Activated naive CD4-positive, alpha-beta T cell treated with anti-CD3 and anti-CD28 coated beads, Interleukin-2, amount 10 ng/mL, durations not matched to agents 7 days and 5 days (primary cell): ENCODE measurements around the gene HEXA.
A peak's percentile ranks its signal among the peaks of the same experiment; 100 is the strongest.

Experiments used
- CTCF ChIA-PET: fragments of 350-600 bp; sonication (Branson Sonifier 250); formaldehyde crosslinking; loops from one replicate; lab custom pipeline; 2021; ENCODE audit warnings: antibody characterized with exemption; lab: Charles Lee
- DNase-seq: peaks from one replicate; pipeline ENCODE4 v3.0.0-alpha.2; 2020
- H3K27ac Mint-ChIP-seq: one replicate; pipeline ENCODE4 v1.8.0; 2021; ENCODE audit warnings: mild to moderate bottlenecking, moderate library complexity, mixed read lengths
- H3K27me3 Mint-ChIP-seq: one replicate; pipeline ENCODE4 v1.8.0; 2021; ENCODE audit warnings: mild to moderate bottlenecking, mixed read lengths
- H3K36me3 Mint-ChIP-seq: one replicate; pipeline ENCODE4 v1.8.0; 2021; ENCODE audit warnings: mixed read lengths
- H3K4me1 Mint-ChIP-seq: one replicate; pipeline ENCODE4 v1.8.0; 2021; ENCODE audit warnings: mixed read lengths
- H3K4me3 Mint-ChIP-seq: one replicate; pipeline ENCODE4 v1.8.0; 2021; ENCODE audit warnings: mild to moderate bottlenecking, moderate library complexity, mixed read lengths
- H3K9me3 Mint-ChIP-seq: one replicate; pipeline ENCODE4 v1.8.0; 2021; ENCODE audit warnings: mixed read lengths

HEXA gene

DNA sequence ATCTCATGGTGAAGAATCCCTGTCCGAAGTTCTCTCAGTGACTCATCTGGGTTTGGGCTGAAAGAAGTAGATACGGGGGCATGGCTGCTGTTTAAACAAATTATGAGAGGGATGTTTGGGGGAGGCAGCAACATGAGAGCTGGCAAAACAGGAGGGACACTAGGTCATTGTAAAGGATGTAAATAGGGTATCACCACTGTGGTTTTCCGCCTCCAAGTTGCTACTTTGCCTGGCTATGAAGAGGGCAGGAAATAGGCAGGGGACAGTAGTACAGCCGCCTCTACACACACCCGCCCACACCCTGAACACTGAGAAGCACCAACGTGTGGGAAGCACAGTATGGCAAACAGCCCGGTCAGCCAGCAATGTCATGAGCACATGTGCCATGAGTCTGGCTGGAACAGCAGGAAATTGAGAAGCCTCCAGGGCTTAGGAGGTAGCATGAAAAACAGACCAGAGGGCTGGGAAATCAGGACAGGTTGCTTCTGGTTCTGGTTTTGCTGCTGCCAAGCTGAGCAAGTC is 17.1 kb downstream of the HEXA start:
- H3K36me3 Mint-ChIP-seq = peaks cover 8% of the 10 kb centered on the region
- peaks cover 7% of the 10 kb centered on the region for H3K4me1 Mint-ChIP-seq
- no peak overlapping the region for H3K4me3 Mint-ChIP-seq
- CTCF ChIA-PET = no interaction called here
- H3K9me3 Mint-ChIP-seq = no peaks in the 10 kb centered on the region
- H3K27me3 Mint-ChIP-seq = no peaks in the 10 kb centered on the region
- DNase-seq = no peak
- H3K27ac Mint-ChIP-seq = no peak overlapping the region

GRCh38 chr15:72358121-72358520 is 17.7 kb downstream of the HEXA start:
- CTCF ChIA-PET = no interaction called here
- no peak for DNase-seq
- Mint-ChIP-seq H3K9me3 (no peaks in the 10 kb centered on the region), H3K4me1 (peaks cover 7% of the 10 kb centered on the region), H3K4me3 (no peak overlapping the region), H3K27me3 (no peaks in the 10 kb centered on the region), H3K27ac (no peak overlapping the region), H3K36me3 (peaks cover 9% of the 10 kb centered on the region)

DNA sequence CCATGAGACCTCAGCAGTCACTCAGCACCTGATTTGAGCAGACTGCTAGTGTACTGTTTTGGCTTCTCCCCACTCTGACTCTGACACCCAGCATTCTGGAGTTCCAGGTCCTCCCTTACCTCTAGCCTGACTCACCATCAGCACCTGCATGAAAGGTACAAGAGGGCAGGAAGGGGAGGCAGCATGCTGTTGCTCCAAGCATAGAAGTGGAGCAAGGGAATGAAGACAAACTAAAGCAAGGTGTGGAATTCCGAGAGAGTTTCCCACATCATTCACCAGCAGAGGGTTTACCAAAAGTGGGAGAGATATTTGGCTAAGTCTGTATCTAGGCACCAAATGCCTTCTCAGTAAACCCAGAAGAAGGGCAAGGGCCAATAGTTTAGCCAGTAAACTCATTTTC is 21.3 kb downstream of the HEXA start:
- Mint-ChIP-seq H3K27ac (no peak overlapping the region), H3K27me3 (no peaks in the 10 kb centered on the region), H3K4me3 (no peak overlapping the region), H3K36me3 (peaks cover 28% of the 10 kb centered on the region), H3K4me1 (peaks cover 7% of the 10 kb centered on the region), H3K9me3 (no peaks in the 10 kb centered on the region)
- no peak for DNase-seq
- CTCF ChIA-PET = no interaction called here

GRCh38 chr15:72353266-72353665 is 22.5 kb downstream of the HEXA start:
- Mint-ChIP-seq H3K36me3 (peaks cover 39% of the 10 kb centered on the region), H3K9me3 (no peaks in the 10 kb centered on the region), H3K4me3 (no peak overlapping the region), H3K4me1 (peaks cover 4% of the 10 kb centered on the region), H3K27ac (no peak overlapping the region), H3K27me3 (no peaks in the 10 kb centered on the region)
- no peak for DNase-seq
- CTCF ChIA-PET = no interaction called here

GRCh38 chr15:72345806-72346205 is 30.0 kb downstream of the HEXA start:
- H3K36me3 Mint-ChIP-seq = peaks cover 35% of the 10 kb centered on the region
- H3K27ac Mint-ChIP-seq = no peak overlapping the region
- no peak overlapping the region for H3K4me3 Mint-ChIP-seq
- CTCF ChIA-PET = no interaction called here
- H3K27me3 Mint-ChIP-seq = no peaks in the 10 kb centered on the region
- no peak for DNase-seq
- H3K4me1 Mint-ChIP-seq = no peaks in the 10 kb centered on the region
- H3K9me3 Mint-ChIP-seq = no peaks in the 10 kb centered on the region

GRCh38 chr15:72345280-72345679 is 30.5 kb downstream of the HEXA start:
- no peaks in the 10 kb centered on the region for H3K4me1 Mint-ChIP-seq
- no peaks in the 10 kb centered on the region for H3K9me3 Mint-ChIP-seq
- no peaks in the 10 kb centered on the region for H3K27me3 Mint-ChIP-seq
- no peak overlapping the region for H3K4me3 Mint-ChIP-seq
- no peak overlapping the region for H3K27ac Mint-ChIP-seq
- DNase-seq = no peak
- CTCF ChIA-PET = no interaction called here
- peaks cover 33% of the 10 kb centered on the region for H3K36me3 Mint-ChIP-seq

DNA sequence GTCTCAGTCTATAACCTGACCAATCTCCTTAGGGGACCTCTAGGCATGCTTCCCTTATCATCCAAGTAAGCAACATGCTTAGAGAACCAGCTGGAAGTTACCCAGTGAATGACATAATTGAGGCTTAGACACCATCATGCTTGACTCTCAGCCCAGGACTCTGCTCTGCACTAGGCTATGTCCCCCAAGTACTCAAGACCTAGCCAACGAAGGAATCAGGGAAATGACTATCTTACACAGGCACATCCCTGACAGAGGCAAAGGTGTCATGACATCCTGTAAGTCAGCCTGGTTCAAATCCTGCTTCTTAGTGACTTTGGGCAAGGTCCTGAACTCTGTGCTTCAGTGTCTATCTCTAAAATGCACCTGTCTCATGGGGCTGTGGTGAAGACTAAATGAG is 31.2 kb downstream of the HEXA start:
- DNase-seq = no peak
- CTCF ChIA-PET = no interaction called here
- peaks cover 30% of the 10 kb centered on the region for H3K36me3 Mint-ChIP-seq
- H3K27ac Mint-ChIP-seq = no peak overlapping the region
- H3K4me1 Mint-ChIP-seq = no peaks in the 10 kb centered on the region
- no peaks in the 10 kb centered on the region for H3K27me3 Mint-ChIP-seq
- H3K4me3 Mint-ChIP-seq = no peak overlapping the region
- no peaks in the 10 kb centered on the region for H3K9me3 Mint-ChIP-seq

GRCh38 chr15:72342385-72342784 is 33.4 kb downstream of the HEXA start:
- Mint-ChIP-seq H3K4me1 (no peaks in the 10 kb centered on the region), H3K36me3 (peaks cover 15% of the 10 kb centered on the region), H3K9me3 (no peaks in the 10 kb centered on the region), H3K4me3 (no peak overlapping the region), H3K27ac (no peak overlapping the region), H3K27me3 (no peaks in the 10 kb centered on the region)
- peak; percentile 63 for DNase-seq
- CTCF ChIA-PET = no interaction called here

DNA sequence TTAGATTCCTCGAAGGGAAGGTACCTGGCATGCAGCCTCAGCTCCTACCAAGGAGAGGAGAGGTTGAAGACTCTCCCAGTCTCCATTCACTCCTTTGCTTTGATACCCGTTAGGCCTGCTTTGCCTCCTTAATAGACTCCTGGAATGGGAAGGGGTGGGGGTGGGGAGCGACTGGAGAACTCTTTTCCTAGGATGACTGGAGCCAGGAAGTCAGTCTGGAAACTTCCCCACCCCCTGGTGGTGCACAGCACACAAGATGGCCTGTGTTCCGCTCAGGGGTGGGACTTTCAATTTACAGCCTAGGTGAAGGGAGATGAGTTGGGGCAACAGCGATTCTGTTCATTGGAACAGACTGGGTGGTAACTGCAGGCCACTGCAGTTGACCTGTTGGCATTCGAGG is 34.5 kb downstream of the HEXA start:
- Mint-ChIP-seq H3K27me3 (no peaks in the 10 kb centered on the region), H3K36me3 (peaks cover 12% of the 10 kb centered on the region), H3K9me3 (no peaks in the 10 kb centered on the region), H3K4me1 (no peaks in the 10 kb centered on the region), H3K27ac (no peak overlapping the region), H3K4me3 (no peak overlapping the region)
- CTCF ChIA-PET = interaction anchor here (0.9 to 1.8 kb wide), 5 partner anchors 9 to 330 kb away, joined by 3 to 11 read pairs (median 3); no protein-coding TSS in a partner anchor
- DNase-seq = no peak

DNA sequence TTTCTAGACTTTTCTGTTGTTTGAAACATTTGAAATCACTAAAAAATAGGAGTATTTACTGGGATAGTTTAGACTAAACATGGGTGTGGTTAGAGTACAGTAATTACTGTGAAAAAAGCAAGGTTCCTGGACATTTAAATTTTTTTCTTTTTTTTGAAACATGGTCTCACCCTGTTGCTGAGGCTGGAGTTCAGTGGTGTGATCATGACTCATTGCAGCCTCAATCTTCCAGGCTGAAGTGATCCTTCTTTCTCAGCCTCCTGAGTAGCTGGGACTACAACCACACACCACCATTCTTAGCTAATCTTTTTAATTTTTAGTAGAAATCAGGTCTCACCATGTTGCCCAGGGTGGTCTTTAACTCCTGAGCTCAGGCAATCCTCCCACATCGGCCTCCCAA is 35.4 kb downstream of the HEXA start:
- Mint-ChIP-seq H3K9me3 (no peaks in the 10 kb centered on the region), H3K27me3 (no peaks in the 10 kb centered on the region), H3K36me3 (peaks cover 4% of the 10 kb centered on the region), H3K27ac (no peak overlapping the region), H3K4me1 (no peaks in the 10 kb centered on the region), H3K4me3 (no peak overlapping the region)
- CTCF ChIA-PET = interaction anchor here (0.9 to 1.8 kb wide), 5 partner anchors 8 to 331 kb away, joined by 3 to 11 read pairs (median 3); no protein-coding TSS in a partner anchor
- DNase-seq = no peak

- Mint-ChIP-seq H3K4me3 (no peak overlapping the region), H3K27ac (no peak overlapping the region), H3K4me1 (no peaks in the 10 kb centered on the region), H3K27me3 (no peaks in the 10 kb centered on the region), H3K36me3 (peaks cover 2% of the 10 kb centered on the region), H3K9me3 (no peaks in the 10 kb centered on the region)
- DNase-seq = no peak
- CTCF ChIA-PET = interaction anchor here (1.3 to 1.8 kb wide), 2 partner anchors 27 to 332 kb away, joined by 3 to 11 read pairs; no protein-coding TSS in a partner anchor
These were observed 36.0 kb downstream of the HEXA start for GRCh38 chr15:72339777-72340177.

DNA sequence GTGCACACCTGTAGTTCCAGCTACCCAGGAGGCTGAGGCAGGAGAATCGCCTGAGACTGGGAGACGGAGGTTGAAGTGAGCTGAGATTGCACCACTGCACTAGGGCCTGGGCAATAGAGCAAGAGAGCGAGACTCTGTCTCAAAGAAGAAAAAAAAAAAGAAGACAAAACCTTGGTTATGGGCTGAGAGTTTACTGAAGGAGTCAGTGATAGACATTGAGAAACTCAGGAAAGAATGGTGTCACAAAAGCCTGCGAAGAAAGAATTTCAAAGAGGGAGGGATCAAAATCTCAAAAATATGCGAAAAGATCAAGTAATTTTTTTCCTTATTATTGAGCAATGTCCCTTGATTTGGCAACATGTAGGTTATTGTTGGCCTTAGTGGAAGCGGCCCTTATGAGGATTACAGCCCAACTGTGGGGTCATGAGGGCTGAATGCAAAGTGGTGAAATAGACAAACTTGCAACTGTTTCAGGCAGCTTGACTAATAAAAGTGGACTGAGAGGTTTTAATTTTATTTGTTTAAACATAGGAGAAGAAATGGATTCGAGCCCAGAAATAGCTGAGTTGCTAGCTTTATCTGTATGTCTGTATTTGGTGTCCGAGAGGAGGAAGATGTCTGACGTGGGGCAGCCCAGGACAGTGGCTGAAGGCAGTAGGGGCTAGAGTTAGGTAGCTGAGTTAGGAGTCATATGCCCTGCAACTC is 37.0 kb downstream of the HEXA start:
- Mint-ChIP-seq H3K4me1 (no peaks in the 10 kb centered on the region), H3K27ac (no peak overlapping the region), H3K4me3 (no peak overlapping the region), H3K36me3 (peaks cover 2% of the 10 kb centered on the region), H3K9me3 (no peaks in the 10 kb centered on the region), H3K27me3 (no peaks in the 10 kb centered on the region)
- CTCF ChIA-PET = interaction anchor here (1.5 kb wide), 1 partner anchor 138 kb away, joined by 4 read pairs; no protein-coding TSS in a partner anchor
- no peak for DNase-seq

GRCh38 chr15:72338148-72338547 is 37.7 kb downstream of the HEXA start:
- H3K27ac Mint-ChIP-seq = no peak overlapping the region
- DNase-seq = no peak
- no peak overlapping the region for H3K4me3 Mint-ChIP-seq
- H3K9me3 Mint-ChIP-seq = no peaks in the 10 kb centered on the region
- no peaks in the 10 kb centered on the region for H3K27me3 Mint-ChIP-seq
- CTCF ChIA-PET = interaction anchor here (1.5 to 1.8 kb wide), 2 partner anchors 25 to 137 kb away, joined by 4 to 6 read pairs; no protein-coding TSS in a partner anchor
- H3K36me3 Mint-ChIP-seq = peaks cover 2% of the 10 kb centered on the region
- H3K4me1 Mint-ChIP-seq = no peaks in the 10 kb centered on the region

GRCh38 chr15:72334842-72335241 is 41.0 kb downstream of the HEXA start:
- peaks cover 1% of the 10 kb centered on the region for H3K36me3 Mint-ChIP-seq
- no peak overlapping the region for H3K27ac Mint-ChIP-seq
- H3K4me1 Mint-ChIP-seq = no peaks in the 10 kb centered on the region
- CTCF ChIA-PET = no interaction called here
- H3K4me3 Mint-ChIP-seq = no peak overlapping the region
- H3K9me3 Mint-ChIP-seq = no peaks in the 10 kb centered on the region
- DNase-seq = no peak
- no peaks in the 10 kb centered on the region for H3K27me3 Mint-ChIP-seq

- no peak for DNase-seq
- Mint-ChIP-seq H3K4me1 (no peaks in the 10 kb centered on the region), H3K4me3 (no peak overlapping the region), H3K27me3 (no peaks in the 10 kb centered on the region), H3K9me3 (no peaks in the 10 kb centered on the region), H3K27ac (no peak overlapping the region), H3K36me3 (peaks cover 8% of the 10 kb centered on the region)
- CTCF ChIA-PET = interaction anchor here (1.2 kb wide), 1 partner anchor 21 kb away, joined by 5 read pairs; no protein-coding TSS in a partner anchor
These were observed 44.8 kb downstream of the HEXA start for GRCh38 chr15:72331021-72331420.
